Activated T-helper 2 cell treated with anti-CD3 and anti-CD28 coated beads, Interferon-gamma antibody, Interleukin-2, Interleukin-4, amounts not matched to agents 10 μg/mL and 5 μg/mL and 100 μg/mL, durations not matched to agents 14 hours and 24 hours and 36 hours (primary cell): ENCODE measurements around the gene OGFOD2. TPM values are rescaled to one million over a fixed set of nuclear protein-coding genes. Genes with fewer than 3 reads are reported as not detected.

Experiments
- DNase-seq: peaks from one replicate; pipeline ENCODE4 v3.0.0; 2021; ENCODE audit warnings: low spot score
- H3K27ac Mint-ChIP-seq: one replicate; pipeline ENCODE4 v1.8.0; 2021; ENCODE audit warnings: mixed read lengths
- H3K27me3 Mint-ChIP-seq: one replicate; pipeline ENCODE4 v1.8.0; 2021; ENCODE audit warnings: low read depth, mixed read lengths
- H3K36me3 Mint-ChIP-seq: one replicate; pipeline ENCODE4 v1.8.0; 2021; ENCODE audit warnings: low read depth, mixed read lengths
- H3K4me1 Mint-ChIP-seq: one replicate; pipeline ENCODE4 v1.8.0; 2021; ENCODE audit warnings: low read depth, mixed read lengths
- H3K4me3 Mint-ChIP-seq: one replicate; pipeline ENCODE4 v1.8.0; 2021; ENCODE audit warnings: low read depth, mild to moderate bottlenecking, moderate library complexity, mixed read lengths
- H3K9me3 Mint-ChIP-seq: one replicate; pipeline ENCODE4 v1.8.0; 2021; ENCODE audit warnings: mixed read lengths
- intact Hi-C: fragments of 100-400 bp; cut with micrococcal nuclease; formaldehyde crosslinking; loops from one replicate; pipeline ENCODE4 v1.15.1; 2023
- total RNA-seq: library from RNA; stranded (reverse); gene quantifications from 2 replicates; pipeline ENCODE4 v1.2.3, GENCODE V29; 2022

The OGFOD2 gene
- total RNA-seq, 1 donor from 2014 or later = 20.3 TPM

GRCh38 chr12:122974274-122974891 lies 661 bp upstream of the OGFOD2 start:
- Mint-ChIP-seq H3K36me3 (no peaks in the 10 kb centered on the region), H3K4me3 (peak overlapping the region; percentile 93), H3K27me3 (no peaks in the 10 kb centered on the region), H3K4me1 (peaks cover 11% of the 10 kb centered on the region), H3K9me3 (no peaks in the 10 kb centered on the region), H3K27ac (peak overlapping the region; percentile 98)
- intact Hi-C loops = loop anchor here (1.0 to 2.0 kb wide), 5 partner anchors 8 to 259 kb away; partner anchors contain the start of genes ABCB9, MPHOSPH9 and MTRFR
- peak; percentile 98 for DNase-seq

GRCh38 chr12:122975790-122976647 lies 975 bp downstream of the OGFOD2 start:
- no peaks in the 10 kb centered on the region for H3K9me3 Mint-ChIP-seq
- DNase-seq = no peak
- H3K4me1 Mint-ChIP-seq = peaks cover 11% of the 10 kb centered on the region
- no peaks in the 10 kb centered on the region for H3K27me3 Mint-ChIP-seq
- H3K4me3 Mint-ChIP-seq = peak overlapping the region; percentile 93
- intact Hi-C loops = loop anchor here (1.0 to 5.0 kb wide), 5 partner anchors 29 to 606 kb away; partner anchors contain the start of genes KNTC1 and TMED2
- peaks cover 2% of the 10 kb centered on the region for H3K36me3 Mint-ChIP-seq
- H3K27ac Mint-ChIP-seq = peak overlapping the region; percentile 98

GRCh38 chr12:122976648-122976975 lies 1.6 kb downstream of the OGFOD2 start:
- no peak for DNase-seq
- Mint-ChIP-seq H3K4me3 (peak overlapping the region; percentile 93), H3K27me3 (no peaks in the 10 kb centered on the region), H3K36me3 (peaks cover 7% of the 10 kb centered on the region), H3K4me1 (peaks cover 14% of the 10 kb centered on the region), H3K27ac (no peak overlapping the region), H3K9me3 (no peaks in the 10 kb centered on the region)
- intact Hi-C loops = loop anchor here (5.0 kb wide), 1 partner anchor 606 kb away; the partner anchor contains the start of gene TMED2

GRCh38 chr12:122977153-122977552 lies 2.1 kb downstream of the OGFOD2 start:
- H3K4me3 Mint-ChIP-seq = peak overlapping the region; percentile 21
- DNase-seq = no peak
- no peaks in the 10 kb centered on the region for H3K9me3 Mint-ChIP-seq
- peaks cover 12% of the 10 kb centered on the region for H3K36me3 Mint-ChIP-seq
- H3K4me1 Mint-ChIP-seq = peaks cover 17% of the 10 kb centered on the region
- intact Hi-C loops = loop anchor here (5.0 kb wide), 1 partner anchor 605 kb away; the partner anchor contains the start of gene TMED2
- H3K27me3 Mint-ChIP-seq = no peaks in the 10 kb centered on the region
- H3K27ac Mint-ChIP-seq = no peak overlapping the region

GRCh38 chr12:122977655-122978392 lies 2.8 kb downstream of the OGFOD2 start:
- Mint-ChIP-seq H3K27ac (no peak overlapping the region), H3K4me1 (peaks cover 18% of the 10 kb centered on the region), H3K27me3 (no peaks in the 10 kb centered on the region)

GRCh38 chr12:122978507-122978955 lies 3.5 kb downstream of the OGFOD2 start:
- H3K4me3 Mint-ChIP-seq = peak overlapping the region; percentile 52
- no peaks in the 10 kb centered on the region for H3K9me3 Mint-ChIP-seq
- H3K4me1 Mint-ChIP-seq = peaks cover 25% of the 10 kb centered on the region
- H3K36me3 Mint-ChIP-seq = peaks cover 26% of the 10 kb centered on the region
- intact Hi-C loops = loop anchor here (5.0 kb wide), 1 partner anchor 604 kb away; the partner anchor contains the start of gene TMED2
- no peaks in the 10 kb centered on the region for H3K27me3 Mint-ChIP-seq
- no peak for DNase-seq
- no peak overlapping the region for H3K27ac Mint-ChIP-seq

More at GRCh38 chr12:122977655-122978392, 2.8 kb downstream of the OGFOD2 start:
- peaks cover 19% of the 10 kb centered on the region for H3K36me3 Mint-ChIP-seq
- DNase-seq = no peak
- H3K9me3 Mint-ChIP-seq = no peaks in the 10 kb centered on the region
- intact Hi-C loops = loop anchor here (5.0 kb wide), 1 partner anchor 604 kb away; the partner anchor contains the start of gene TMED2
- peak overlapping the region; percentile 52 for H3K4me3 Mint-ChIP-seq

GRCh38 chr12:122979001-122979907 lies 4.2 kb downstream of the OGFOD2 start:
- H3K4me3 Mint-ChIP-seq = peak overlapping the region; percentile 89
- intact Hi-C loops = loop anchor here (5.0 kb wide), 1 partner anchor 603 kb away; the partner anchor contains the start of gene TMED2
- peaks cover 29% of the 10 kb centered on the region for H3K4me1 Mint-ChIP-seq
- H3K27ac Mint-ChIP-seq = peak overlapping the region; percentile 85
- DNase-seq = no peak
- H3K9me3 Mint-ChIP-seq = no peaks in the 10 kb centered on the region
- H3K36me3 Mint-ChIP-seq = peaks cover 26% of the 10 kb centered on the region
- H3K27me3 Mint-ChIP-seq = no peaks in the 10 kb centered on the region

- peaks cover 31% of the 10 kb centered on the region for H3K4me1 Mint-ChIP-seq
Measured at GRCh38 chr12:122979908-122980182, 4.8 kb downstream of the OGFOD2 start.

GRCh38 chr12:122980183-122981035 lies 5.4 kb downstream of the OGFOD2 start, which contains the start of gene ARL6IP4:
Gene ARL6IP4, plus strand, starts transcription at chr12:122980681. Its CDS starts 459 bp downstream, at chr12:122981140.
- intact Hi-C loops = loop anchor here (1.0 kb wide), 1 partner anchor 172 kb away; no protein-coding TSS in a partner anchor
- Mint-ChIP-seq H3K27ac (peak within 1 kb of the TSS; percentile 85), H3K4me3 (peak within 1 kb of the TSS; percentile 90), H3K9me3 (no peaks in the 10 kb centered on the region), H3K4me1 (peaks cover 31% of the 10 kb centered on the region), H3K27me3 (no peaks in the 10 kb centered on the region), H3K36me3 (peaks cover 37% of the 10 kb centered on the region)
- DNase-seq = peak; percentile 54

More at GRCh38 chr12:122979908-122980182, 4.8 kb downstream of the OGFOD2 start:
- H3K27ac Mint-ChIP-seq = peak overlapping the region; percentile 85
- peaks cover 32% of the 10 kb centered on the region for H3K36me3 Mint-ChIP-seq
- no peaks in the 10 kb centered on the region for H3K9me3 Mint-ChIP-seq
- H3K4me3 Mint-ChIP-seq = peak overlapping the region; percentile 89
- no peaks in the 10 kb centered on the region for H3K27me3 Mint-ChIP-seq
- no peak for DNase-seq
- intact Hi-C loops = loop anchor here (1.0 to 5.0 kb wide), 2 partner anchors 172 to 602 kb away; partner anchors contain the start of gene TMED2

GRCh38 chr12:122981036-122981471 lies 6.0 kb downstream of the OGFOD2 start:
- Mint-ChIP-seq H3K4me3 (peak overlapping the region; percentile 90), H3K36me3 (peaks cover 38% of the 10 kb centered on the region), H3K27ac (peak overlapping the region; percentile 69), H3K4me1 (peaks cover 27% of the 10 kb centered on the region), H3K27me3 (no peaks in the 10 kb centered on the region), H3K9me3 (no peaks in the 10 kb centered on the region)
- intact Hi-C loops = no loop called here
- DNase-seq = no peak
